ENCODE data around the gene CDH5. TPM values are rescaled to one million over a fixed set of nuclear protein-coding genes. Genes with fewer than 3 reads are reported as not detected.

The CDH5 gene, protein sequence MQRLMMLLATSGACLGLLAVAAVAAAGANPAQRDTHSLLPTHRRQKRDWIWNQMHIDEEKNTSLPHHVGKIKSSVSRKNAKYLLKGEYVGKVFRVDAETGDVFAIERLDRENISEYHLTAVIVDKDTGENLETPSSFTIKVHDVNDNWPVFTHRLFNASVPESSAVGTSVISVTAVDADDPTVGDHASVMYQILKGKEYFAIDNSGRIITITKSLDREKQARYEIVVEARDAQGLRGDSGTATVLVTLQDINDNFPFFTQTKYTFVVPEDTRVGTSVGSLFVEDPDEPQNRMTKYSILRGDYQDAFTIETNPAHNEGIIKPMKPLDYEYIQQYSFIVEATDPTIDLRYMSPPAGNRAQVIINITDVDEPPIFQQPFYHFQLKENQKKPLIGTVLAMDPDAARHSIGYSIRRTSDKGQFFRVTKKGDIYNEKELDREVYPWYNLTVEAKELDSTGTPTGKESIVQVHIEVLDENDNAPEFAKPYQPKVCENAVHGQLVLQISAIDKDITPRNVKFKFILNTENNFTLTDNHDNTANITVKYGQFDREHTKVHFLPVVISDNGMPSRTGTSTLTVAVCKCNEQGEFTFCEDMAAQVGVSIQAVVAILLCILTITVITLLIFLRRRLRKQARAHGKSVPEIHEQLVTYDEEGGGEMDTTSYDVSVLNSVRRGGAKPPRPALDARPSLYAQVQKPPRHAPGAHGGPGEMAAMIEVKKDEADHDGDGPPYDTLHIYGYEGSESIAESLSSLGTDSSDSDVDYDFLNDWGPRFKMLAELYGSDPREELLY
- 3.0 and 3.6 TPM in 2 replicates for total RNA-seq

DNA sequence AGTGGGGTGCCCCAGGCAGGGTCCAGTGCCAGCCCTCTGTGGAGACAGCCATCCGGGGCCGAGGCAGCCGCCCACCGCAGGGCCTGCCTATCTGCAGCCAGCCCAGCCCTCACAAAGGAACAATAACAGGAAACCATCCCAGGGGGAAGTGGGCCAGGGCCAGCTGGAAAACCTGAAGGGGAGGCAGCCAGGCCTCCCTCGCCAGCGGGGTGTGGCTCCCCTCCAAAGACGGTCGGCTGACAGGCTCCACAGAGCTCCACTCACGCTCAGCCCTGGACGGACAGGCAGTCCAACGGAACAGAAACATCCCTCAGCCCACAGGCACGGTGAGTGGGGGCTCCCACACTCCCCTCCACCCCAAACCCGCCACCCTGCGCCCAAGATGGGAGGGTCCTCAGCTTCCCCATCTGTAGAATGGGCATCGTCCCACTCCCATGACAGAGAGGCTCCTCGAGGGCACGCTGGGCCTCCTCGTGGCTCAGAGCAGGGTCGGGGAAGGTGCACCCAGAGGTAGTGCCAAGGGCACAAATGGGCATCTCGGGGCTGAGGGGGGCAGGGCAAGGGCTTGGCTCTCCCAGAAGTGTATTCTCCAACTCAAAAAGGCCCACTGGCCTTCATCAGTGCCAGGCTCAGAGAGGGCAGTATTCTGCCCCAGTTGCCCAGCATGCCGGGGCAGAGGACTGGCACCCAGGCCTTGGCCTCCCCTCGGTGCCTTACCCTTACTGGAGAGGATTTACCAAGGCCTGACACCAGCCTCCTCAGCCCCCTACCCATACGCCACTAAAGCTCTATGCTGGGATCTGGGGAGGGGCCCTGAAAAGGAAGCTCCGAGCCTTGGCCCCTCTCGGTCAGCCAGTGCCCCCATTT, at the start of gene CDH5:
Gene CDH5, plus strand, starts transcription at position 259 of the 867 bp plus-strand sequence. CDS start 12,647 bp downstream, outside the sequence.

DNA sequence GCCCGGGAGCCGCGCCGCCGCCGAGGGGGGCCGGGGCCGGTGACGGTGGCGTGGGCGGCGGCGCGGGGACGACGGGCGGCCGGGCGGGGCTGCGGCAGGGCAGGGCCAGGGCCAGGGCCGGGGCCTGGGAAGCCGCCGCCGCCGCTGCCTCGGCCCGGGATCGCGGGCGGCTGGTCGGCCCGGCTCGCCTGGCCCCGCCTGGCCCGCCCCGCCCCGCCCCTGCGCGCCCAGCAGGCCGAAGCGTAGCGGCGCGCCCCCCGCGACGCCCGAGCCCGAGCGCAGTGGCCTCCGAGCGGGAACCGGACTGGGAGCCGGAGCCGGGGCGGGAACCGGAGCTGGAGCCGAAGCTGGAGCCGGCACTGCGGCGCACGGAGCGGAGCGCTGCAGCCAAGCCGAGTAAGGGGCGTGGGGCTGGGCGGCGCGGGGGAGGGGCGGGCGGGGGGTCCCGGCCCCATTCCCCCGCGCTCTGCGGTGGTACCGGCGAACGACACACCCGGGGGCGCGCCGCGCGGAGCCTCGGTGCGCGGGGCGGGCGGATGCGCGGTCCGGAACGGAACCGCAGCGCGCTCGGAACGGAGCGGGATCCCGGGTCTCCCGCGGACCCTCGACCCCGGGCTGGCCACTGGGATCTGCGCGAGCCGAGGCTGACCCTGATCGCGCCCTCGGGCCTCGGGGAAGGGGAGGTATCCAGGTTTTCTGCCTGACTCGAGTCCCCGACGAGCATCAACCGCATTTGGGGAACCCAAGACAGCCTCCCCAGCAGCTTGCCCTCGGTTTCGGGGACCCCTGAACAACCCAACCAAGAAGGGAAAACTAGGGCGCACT, 60.8 kb downstream of the CDH5 start, which contains the start of gene BEAN1:
Gene BEAN1, plus strand, starts transcription at position 260 of the 825 bp plus-strand sequence. CDS start 10,382 bp downstream, outside the sequence.

Other genes starting within 250 kb of the CDH5 start
- 2.6 TPM in 1 of 2 replicates, not detected in the other for gene BEAN1, start 60.6 kb downstream of the CDH5 start, total RNA-seq
- gene TK2, start 183.4 kb downstream of the CDH5 start, total RNA-seq, result 22.5 and 25.3 TPM in 2 replicates
- 34.7 and 63.6 TPM in 2 replicates for gene CKLF, start 185.9 kb downstream of the CDH5 start, total RNA-seq
- gene CMTM1, start 199.7 kb downstream of the CDH5 start, total RNA-seq, result 1.1 and 3.4 TPM in 2 replicates
- gene CMTM2, start 212.8 kb downstream of the CDH5 start, total RNA-seq, result not detected in 2 replicates
- gene CMTM3, start 238.0 kb downstream of the CDH5 start, total RNA-seq, result 60.4 and 80.2 TPM in 2 replicates